GM23248 (cell line): ENCODE measurements around the gene RBMXL2.

Experiments
- EZH2 ChIP-seq: fragments of 200-600 bp; sonication (generic); IDR thresholded peaks from 2 replicates; pipeline ENCODE4 v1.6.1; 2018; ENCODE audit warnings: antibody characterized with exemption, mild to moderate bottlenecking; ENCODE audit not compliant: insufficient read depth, poor library complexity, severe bottlenecking
- EZH2phosphoT487 ChIP-seq: fragments of 200-600 bp; sonication (generic); IDR thresholded peaks from 2 replicates; pipeline ENCODE4 v1.6.1; 2018; ENCODE audit warnings: antibody characterized with exemption, moderate library complexity, mild to moderate bottlenecking, low read depth; ENCODE audit not compliant: insufficient read depth

- TF ChIP-seq EZH2 (no peak), EZH2phosphoT487 (no peak)
Observed at GRCh38 chr11:7056828-7057513, 31.8 kb upstream of the RBMXL2 start.
